ENCODE data around the gene IL1RAP. TPM values are rescaled to one million over a fixed set of nuclear protein-coding genes. Genes with fewer than 3 reads are reported as not detected.

Gene IL1RAP
- total RNA-seq, 2 experiments from 2014 or later = 8.4 to 11.5 TPM

DNA sequence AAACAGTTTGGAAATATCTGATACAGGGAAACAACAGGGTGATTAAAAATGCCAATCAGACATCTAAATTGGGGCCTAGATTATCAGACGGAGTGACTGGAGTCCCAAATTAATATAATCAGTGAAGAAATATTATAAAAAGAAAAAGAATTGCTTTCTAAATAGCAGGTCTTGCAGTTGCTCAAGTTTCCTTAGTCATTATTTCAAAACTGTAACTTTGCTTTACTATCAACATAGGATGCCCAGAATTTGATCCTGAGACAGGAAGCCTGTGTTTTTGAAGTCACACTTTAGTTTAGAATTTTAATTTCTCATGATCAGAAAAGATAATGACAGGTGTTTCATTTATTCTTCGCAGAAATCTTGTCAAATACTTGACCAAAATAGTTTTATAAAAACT lies 105.9 kb downstream of the IL1RAP start:
- DNase-seq = no peak
- CTCF ChIA-PET = interaction anchor here (1.0 kb wide), 1 partner anchor 10 kb away, joined by 4 read pairs; no protein-coding TSS in a partner anchor
- Mint-ChIP-seq H3K27ac (no peak overlapping the region), H3K4me3 (no peak overlapping the region), H3K36me3 (peaks cover 45% of the 10 kb centered on the region), H3K4me1 (peaks cover 69% of the 10 kb centered on the region), H3K27me3 (no peaks in the 10 kb centered on the region), H3K9me3 (ENCODE audit: low read depth) (peaks cover 2% of the 10 kb centered on the region)
- no peak for ATAC-seq

DNA sequence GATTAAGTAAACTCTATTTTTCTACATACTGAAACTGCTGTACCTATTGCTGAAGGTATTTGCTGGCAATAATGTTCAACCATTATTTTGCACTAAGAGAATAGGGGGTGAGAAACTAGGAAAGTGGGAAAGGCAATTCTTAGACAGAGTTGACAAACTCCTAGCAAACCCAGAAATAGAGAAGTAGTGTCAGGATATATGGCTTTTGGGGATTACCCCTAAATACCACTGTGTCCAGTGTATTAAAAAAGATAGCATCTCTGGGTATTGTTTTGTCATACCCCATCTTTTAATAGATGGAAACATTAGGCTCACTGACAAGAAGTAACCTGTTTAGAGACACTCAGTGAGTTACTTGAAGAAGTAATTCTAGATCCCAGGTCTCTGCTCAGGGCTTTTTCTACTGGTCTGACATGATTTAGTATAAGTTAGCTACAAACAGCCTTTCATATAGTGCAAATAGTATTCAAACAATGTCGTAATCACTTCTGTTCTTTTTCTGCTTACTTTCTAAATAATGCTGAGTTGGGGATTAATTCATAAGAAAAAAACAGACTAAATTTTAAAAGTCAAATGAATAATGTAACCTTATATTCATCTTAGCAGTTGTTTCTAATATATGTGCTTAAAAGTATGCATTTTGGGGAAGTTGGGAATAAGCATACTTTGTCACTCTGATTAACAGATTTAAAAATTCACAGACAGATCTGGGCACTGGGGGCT lies 107.2 kb downstream of the IL1RAP start:
- Mint-ChIP-seq H3K27me3 (no peaks in the 10 kb centered on the region), H3K36me3 (peaks cover 50% of the 10 kb centered on the region), H3K4me3 (no peak overlapping the region), H3K9me3 (ENCODE audit: low read depth) (no peaks in the 10 kb centered on the region), H3K27ac (no peak overlapping the region), H3K4me1 (peaks cover 71% of the 10 kb centered on the region)
- ATAC-seq (no peak), DNase-seq (no peak)
- CTCF ChIA-PET = no interaction called here

DNA sequence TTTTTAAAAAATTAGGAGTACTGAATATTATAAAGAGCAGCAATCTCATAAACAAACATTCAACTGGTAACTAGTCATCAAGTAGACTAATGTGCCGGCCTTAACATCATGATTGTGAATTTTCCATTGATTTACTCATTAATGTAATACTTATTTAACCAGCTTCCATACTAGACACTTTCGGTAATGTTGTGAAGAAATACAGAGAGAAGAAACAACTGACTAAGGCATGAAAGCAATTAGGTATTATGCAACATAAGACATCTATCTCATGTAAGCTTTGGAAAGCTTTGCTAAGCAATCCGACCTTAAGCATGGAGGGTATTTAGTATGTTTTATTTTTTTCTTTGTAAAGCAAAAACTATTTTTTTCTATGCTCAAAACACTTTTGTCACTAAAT lies 108.0 kb downstream of the IL1RAP start:
- H3K4me3 Mint-ChIP-seq = no peak overlapping the region
- H3K36me3 Mint-ChIP-seq = peaks cover 46% of the 10 kb centered on the region
- CTCF ChIA-PET = no interaction called here
- ATAC-seq (no peak), DNase-seq (no peak)
- no peaks in the 10 kb centered on the region for H3K9me3 Mint-ChIP-seq (ENCODE audit: low read depth)
- no peak overlapping the region for H3K27ac Mint-ChIP-seq
- peaks cover 63% of the 10 kb centered on the region for H3K4me1 Mint-ChIP-seq
- H3K27me3 Mint-ChIP-seq = no peaks in the 10 kb centered on the region

DNA sequence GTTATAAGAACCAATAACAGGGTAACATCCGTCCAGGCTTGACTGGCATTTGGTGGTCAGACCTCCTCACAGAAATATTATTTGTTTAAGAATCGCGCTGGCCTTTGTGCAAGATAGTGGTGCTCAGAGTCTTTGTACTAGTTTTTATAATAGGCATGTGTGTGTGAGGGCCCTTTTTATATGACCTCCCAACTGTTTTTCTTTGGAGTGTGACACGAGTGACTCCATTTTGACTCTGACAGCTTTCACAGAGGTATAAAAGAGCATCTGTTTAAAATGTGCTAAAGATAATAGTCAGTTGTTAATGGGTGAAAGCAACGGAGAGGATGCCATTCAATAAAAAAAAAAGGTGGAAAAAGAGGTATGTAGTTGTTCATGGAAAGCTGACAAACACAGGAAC lies 110.4 kb downstream of the IL1RAP start:
- no peak for DNase-seq
- Mint-ChIP-seq H3K36me3 (peaks cover 47% of the 10 kb centered on the region), H3K4me1 (peaks cover 41% of the 10 kb centered on the region), H3K9me3 (ENCODE audit: low read depth) (no peaks in the 10 kb centered on the region), H3K27ac (no peak overlapping the region), H3K27me3 (no peaks in the 10 kb centered on the region), H3K4me3 (no peak overlapping the region)
- ATAC-seq = no peak
- CTCF ChIA-PET = interaction anchor here (0.6 kb wide), 1 partner anchor 73 kb away, joined by 3 read pairs; no protein-coding TSS in a partner anchor

DNA sequence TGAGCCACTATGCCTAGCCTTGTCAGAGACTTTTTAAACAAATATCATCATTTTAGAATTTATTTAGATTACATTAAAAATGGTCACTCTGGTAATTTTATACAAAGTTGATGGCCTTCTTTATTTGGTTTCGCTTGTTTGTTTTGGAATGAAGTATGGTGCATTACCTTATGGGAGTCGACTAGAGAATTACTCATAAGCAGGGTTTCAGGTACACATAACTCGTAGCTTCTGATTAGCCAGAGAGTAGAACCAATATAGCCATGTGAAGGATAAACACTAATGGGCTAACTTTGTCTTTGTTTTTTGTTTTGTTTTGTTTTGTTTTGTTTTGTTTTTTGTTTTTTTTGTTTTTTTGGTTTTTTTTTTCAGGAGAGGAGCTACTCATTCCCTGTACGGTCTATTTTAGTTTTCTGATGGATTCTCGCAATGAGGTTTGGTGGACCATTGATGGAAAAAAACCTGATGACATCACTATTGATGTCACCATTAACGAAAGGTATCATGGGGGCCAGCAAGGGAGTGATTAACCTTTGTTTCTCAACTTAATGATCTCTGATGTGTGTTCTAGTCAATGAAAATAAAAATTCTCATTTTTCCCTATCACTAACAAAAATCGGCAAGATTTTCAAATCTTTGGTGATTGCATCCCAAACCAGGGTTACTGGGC lies 113.2 kb downstream of the IL1RAP start:
- CTCF ChIA-PET = no interaction called here
- H3K36me3 Mint-ChIP-seq = peaks cover 39% of the 10 kb centered on the region

DNA sequence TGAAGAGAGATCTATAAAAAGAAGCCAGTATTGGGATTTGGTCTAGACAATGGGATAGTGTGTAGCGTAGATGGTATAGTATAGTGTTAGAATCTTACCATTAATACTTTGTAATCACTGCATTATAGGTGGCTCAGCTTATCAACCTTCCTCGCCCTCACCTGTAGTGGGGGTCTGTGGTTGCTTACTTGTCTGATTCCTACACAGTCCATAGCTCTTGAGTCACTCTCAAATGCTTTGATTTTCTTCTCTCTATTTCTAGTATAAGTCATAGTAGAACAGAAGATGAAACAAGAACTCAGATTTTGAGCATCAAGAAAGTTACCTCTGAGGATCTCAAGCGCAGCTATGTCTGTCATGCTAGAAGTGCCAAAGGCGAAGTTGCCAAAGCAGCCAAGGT lies 115.2 kb downstream of the IL1RAP start:
- H3K4me1 Mint-ChIP-seq = peaks cover 20% of the 10 kb centered on the region
- CTCF ChIA-PET = no interaction called here
- DNase-seq = no peak
- H3K4me3 Mint-ChIP-seq = no peak overlapping the region
- no peaks in the 10 kb centered on the region for H3K27me3 Mint-ChIP-seq
- H3K36me3 Mint-ChIP-seq = peaks cover 22% of the 10 kb centered on the region
- no peak for ATAC-seq
- H3K27ac Mint-ChIP-seq = no peak overlapping the region
- H3K9me3 Mint-ChIP-seq (ENCODE audit: low read depth) = no peaks in the 10 kb centered on the region

More for the DNA sequence above, 113.2 kb downstream of the IL1RAP start:
- no peak for DNase-seq
- Mint-ChIP-seq H3K4me1 (peaks cover 32% of the 10 kb centered on the region), H3K27me3 (no peaks in the 10 kb centered on the region), H3K27ac (no peak overlapping the region), H3K4me3 (no peak overlapping the region), H3K9me3 (ENCODE audit: low read depth) (no peaks in the 10 kb centered on the region)
- no peak for ATAC-seq

DNA sequence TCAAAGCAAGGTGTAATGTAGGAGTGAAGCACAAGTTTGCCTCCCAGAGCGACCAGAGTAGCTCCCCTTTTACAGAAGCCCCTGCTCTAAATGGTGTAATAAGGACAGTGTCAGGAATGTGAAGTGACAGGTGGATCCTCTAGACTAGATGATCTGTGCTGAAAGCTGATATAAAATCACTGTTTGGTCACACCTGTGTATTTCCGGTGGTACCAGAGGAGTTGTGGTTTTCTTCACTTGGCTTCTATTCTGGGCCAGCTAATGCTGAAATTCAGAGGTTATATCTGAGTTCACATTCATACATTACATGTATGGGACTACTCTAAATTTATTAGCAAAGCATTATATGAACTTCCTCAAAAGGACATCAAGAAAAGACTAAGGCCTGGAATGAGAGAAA lies 117.4 kb downstream of the IL1RAP start:
- no peak for DNase-seq
- Mint-ChIP-seq H3K27me3 (no peaks in the 10 kb centered on the region), H3K27ac (no peak overlapping the region), H3K4me3 (no peak overlapping the region), H3K36me3 (peaks cover 9% of the 10 kb centered on the region), H3K4me1 (peaks cover 5% of the 10 kb centered on the region), H3K9me3 (ENCODE audit: low read depth) (no peaks in the 10 kb centered on the region)
- ATAC-seq = no peak
- CTCF ChIA-PET = no interaction called here

DNA sequence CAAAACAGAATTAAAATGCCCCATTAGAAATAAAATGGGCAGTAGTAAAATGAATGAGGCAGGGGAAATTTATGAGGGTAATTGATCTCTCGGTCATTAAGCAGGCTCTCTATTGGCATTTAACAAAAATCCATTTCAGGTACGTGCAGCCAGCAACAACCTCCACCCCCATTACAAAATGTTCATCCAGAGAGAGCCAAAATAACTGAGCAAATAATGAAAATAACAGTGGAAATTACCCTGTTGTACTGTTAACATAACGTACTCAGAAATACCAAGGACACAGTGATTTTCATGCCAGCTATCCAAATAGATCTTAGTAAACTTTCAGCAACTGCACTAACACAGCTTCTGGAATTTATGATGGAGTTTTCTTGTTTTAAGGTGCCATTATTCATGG lies 127.7 kb downstream of the IL1RAP start:
- CTCF ChIA-PET = no interaction called here
- no peak for DNase-seq
- ATAC-seq = no peak
- Mint-ChIP-seq H3K4me3 (no peak overlapping the region), H3K4me1 (no peaks in the 10 kb centered on the region), H3K27ac (no peak overlapping the region), H3K36me3 (peaks cover 19% of the 10 kb centered on the region), H3K9me3 (ENCODE audit: low read depth) (no peaks in the 10 kb centered on the region), H3K27me3 (no peaks in the 10 kb centered on the region)

DNA sequence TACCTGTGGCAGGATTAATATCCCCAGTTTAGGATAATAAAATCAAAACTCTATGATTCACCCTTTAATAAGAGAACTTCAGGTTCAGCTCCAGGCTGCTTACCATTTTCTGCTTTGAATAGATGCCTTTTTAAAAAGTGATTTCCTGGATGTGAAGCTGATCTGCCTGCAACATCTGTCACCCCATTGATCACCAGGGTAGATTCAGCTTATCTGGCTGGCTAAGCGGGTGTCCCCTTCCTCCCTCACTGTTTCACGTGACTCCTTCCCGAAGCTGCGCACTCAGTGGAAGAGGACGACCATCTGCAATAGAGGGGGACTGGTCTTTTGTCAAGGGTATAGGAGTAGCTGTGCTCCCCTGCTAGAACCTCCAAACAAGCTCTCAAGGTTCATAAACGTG lies 128.1 kb downstream of the IL1RAP start:
- Mint-ChIP-seq H3K27ac (no peak overlapping the region), H3K36me3 (peaks cover 19% of the 10 kb centered on the region), H3K27me3 (no peaks in the 10 kb centered on the region), H3K9me3 (ENCODE audit: low read depth) (no peaks in the 10 kb centered on the region), H3K4me3 (no peak overlapping the region), H3K4me1 (no peaks in the 10 kb centered on the region)
- CTCF ChIA-PET = no interaction called here
- no peak for DNase-seq
- ATAC-seq = no peak

DNA sequence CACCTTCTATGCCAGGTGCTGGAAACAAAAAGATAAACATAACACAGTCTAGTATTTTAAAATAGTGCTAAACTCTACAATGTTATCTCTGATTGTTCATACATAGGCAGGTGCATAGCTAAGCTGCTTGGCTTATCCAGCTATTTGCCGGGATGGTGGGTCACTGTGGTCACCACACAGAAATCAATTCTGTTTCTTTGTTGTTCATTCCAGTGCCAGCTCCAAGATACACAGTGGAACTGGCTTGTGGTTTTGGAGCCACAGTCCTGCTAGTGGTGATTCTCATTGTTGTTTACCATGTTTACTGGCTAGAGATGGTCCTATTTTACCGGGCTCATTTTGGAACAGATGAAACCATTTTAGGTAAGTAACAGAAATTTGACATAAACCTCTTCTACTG lies 130.2 kb downstream of the IL1RAP start:
- peaks cover 24% of the 10 kb centered on the region for H3K36me3 Mint-ChIP-seq
- H3K4me1 Mint-ChIP-seq = no peaks in the 10 kb centered on the region
- H3K4me3 Mint-ChIP-seq = no peak overlapping the region
- no peak for ATAC-seq
- no peak overlapping the region for H3K27ac Mint-ChIP-seq
- H3K27me3 Mint-ChIP-seq = no peaks in the 10 kb centered on the region
- no peak for DNase-seq
- CTCF ChIA-PET = no interaction called here
- no peaks in the 10 kb centered on the region for H3K9me3 Mint-ChIP-seq (ENCODE audit: low read depth)

DNA sequence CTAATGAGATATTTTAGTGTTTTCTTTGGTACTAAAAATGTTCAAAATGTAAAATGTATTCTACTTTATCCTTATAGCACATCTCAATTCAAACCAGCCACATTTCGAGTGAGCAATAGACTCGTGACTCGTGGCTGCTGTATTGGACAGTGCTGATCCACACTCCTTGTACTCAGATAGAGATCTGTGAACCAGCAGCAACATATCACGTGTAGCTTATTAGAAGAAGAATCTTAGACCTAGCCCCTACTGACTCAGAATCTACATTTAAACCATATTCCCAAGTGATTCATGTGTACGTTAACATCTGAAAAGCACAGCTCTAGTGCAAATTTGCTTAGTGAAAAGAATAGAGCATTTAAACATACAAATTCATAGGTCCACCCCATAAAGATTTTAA lies 130.9 kb downstream of the IL1RAP start:
- H3K36me3 Mint-ChIP-seq = peaks cover 26% of the 10 kb centered on the region
- H3K27me3 Mint-ChIP-seq = no peaks in the 10 kb centered on the region
- CTCF ChIA-PET = no interaction called here
- no peak overlapping the region for H3K27ac Mint-ChIP-seq
- no peak overlapping the region for H3K4me3 Mint-ChIP-seq
- no peaks in the 10 kb centered on the region for H3K9me3 Mint-ChIP-seq (ENCODE audit: low read depth)
- DNase-seq (no peak), ATAC-seq (no peak)
- H3K4me1 Mint-ChIP-seq = no peaks in the 10 kb centered on the region

DNA sequence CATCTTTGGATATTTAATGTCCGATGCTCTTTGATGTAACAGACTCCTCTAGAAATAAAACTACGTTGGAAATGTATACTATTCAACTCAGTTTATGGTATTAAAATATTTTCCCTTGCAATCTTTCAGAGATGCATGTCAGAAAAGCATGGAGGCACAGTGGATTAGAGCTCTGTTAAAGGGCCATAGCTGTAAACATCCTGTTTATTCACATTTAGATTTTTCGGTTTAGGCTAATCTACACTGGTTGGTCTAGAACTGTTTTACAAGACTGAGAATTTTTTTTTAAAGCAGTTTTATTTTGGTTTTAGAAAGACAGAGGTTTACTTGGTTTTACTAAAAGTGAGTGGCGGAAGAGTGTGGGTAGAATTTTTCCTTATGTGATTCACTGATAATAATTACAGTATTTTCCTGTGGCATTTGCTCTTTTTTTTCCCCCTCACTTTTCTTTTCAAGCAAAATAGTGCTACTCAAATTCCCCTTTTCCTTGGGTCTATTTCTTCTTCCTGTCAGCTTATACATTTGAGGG lies 132.1 kb downstream of the IL1RAP start:
- no peaks in the 10 kb centered on the region for H3K4me1 Mint-ChIP-seq
- ATAC-seq (no peak), DNase-seq (no peak)
- H3K27me3 Mint-ChIP-seq = no peaks in the 10 kb centered on the region
- no peak overlapping the region for H3K4me3 Mint-ChIP-seq
- H3K27ac Mint-ChIP-seq = no peak overlapping the region
- peaks cover 22% of the 10 kb centered on the region for H3K36me3 Mint-ChIP-seq
- no peaks in the 10 kb centered on the region for H3K9me3 Mint-ChIP-seq (ENCODE audit: low read depth)
- CTCF ChIA-PET = no interaction called here

DNA sequence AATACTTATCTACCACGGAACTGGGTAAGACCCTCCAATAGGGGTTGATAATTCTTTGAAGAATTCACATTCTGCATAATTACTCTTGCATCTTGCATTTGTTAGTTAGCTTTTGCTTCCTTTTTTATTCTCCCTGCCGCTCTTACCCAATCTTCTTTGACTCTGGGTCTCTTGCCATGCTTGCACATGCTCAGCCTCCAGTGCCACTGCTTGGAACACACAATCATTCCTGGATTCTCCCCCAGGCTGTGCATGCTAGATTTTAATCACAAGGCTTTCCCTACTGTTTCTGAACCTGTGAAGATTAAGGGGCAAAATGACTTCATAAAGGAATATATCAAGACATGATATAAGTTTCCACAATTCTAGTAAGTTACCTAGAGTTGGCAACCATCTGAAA lies 133.1 kb downstream of the IL1RAP start:
- DNase-seq (no peak), ATAC-seq (no peak)
- no peak overlapping the region for H3K27ac Mint-ChIP-seq
- H3K27me3 Mint-ChIP-seq = no peaks in the 10 kb centered on the region
- no peaks in the 10 kb centered on the region for H3K9me3 Mint-ChIP-seq (ENCODE audit: low read depth)
- no peaks in the 10 kb centered on the region for H3K4me1 Mint-ChIP-seq
- H3K36me3 Mint-ChIP-seq = peaks cover 24% of the 10 kb centered on the region
- CTCF ChIA-PET = no interaction called here
- H3K4me3 Mint-ChIP-seq = no peak overlapping the region

DNA sequence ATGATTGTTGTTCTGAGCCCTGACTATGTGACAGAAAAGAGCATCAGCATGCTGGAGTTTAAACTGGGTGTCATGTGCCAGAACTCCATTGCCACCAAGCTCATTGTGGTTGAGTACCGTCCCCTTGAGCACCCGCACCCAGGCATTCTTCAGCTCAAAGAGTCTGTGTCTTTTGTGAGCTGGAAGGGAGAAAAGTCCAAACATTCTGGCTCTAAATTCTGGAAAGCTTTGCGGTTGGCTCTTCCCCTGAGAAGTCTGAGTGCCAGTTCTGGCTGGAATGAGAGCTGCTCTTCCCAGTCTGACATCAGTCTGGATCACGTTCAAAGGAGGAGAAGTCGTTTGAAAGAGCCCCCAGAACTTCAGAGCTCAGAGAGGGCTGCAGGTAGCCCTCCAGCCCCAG lies 142.0 kb downstream of the IL1RAP start:
- peaks cover 2% of the 10 kb centered on the region for H3K36me3 Mint-ChIP-seq
- H3K9me3 Mint-ChIP-seq (ENCODE audit: low read depth) = no peaks in the 10 kb centered on the region
- H3K4me3 Mint-ChIP-seq = no peak overlapping the region
- no peak overlapping the region for H3K27ac Mint-ChIP-seq
- CTCF ChIA-PET = no interaction called here
- ATAC-seq (no peak), DNase-seq (no peak)
- H3K27me3 Mint-ChIP-seq = peaks cover 6% of the 10 kb centered on the region
- H3K4me1 Mint-ChIP-seq = no peaks in the 10 kb centered on the region

Measured in activated CD8-positive, alpha-beta memory T cell treated with anti-CD3 and anti-CD28 coated beads, Interleukin-2, amount 10 ng/mL, durations not matched to agents 7 days and 5 days (primary cell).